Large intestine (tissue), 3 donors: ENCODE data around the gene COL20A1. TPM values are rescaled to one million over a fixed set of nuclear protein-coding genes. Genes with fewer than 3 reads are reported as not detected.

Source experiments
- DNase-seq, 2 donors: peaks; one replicate each; pipeline versions ENCODE4 v3.0.0 to v3.0.0-alpha.2; 2013
- H3K27ac ChIP-seq: one replicate; pipeline ENCODE4 v1.5.1; 2013; ENCODE audit warnings: low read length
- H3K27me3 ChIP-seq: 2 replicates; pipeline ENCODE4 v1.6.1; 2013; ENCODE audit warnings: low read length; ENCODE audit not compliant: control insufficient read depth, insufficient read depth
- H3K36me3 ChIP-seq: 2 replicates; pipeline ENCODE4 v1.6.1; 2013; ENCODE audit warnings: low read length; ENCODE audit not compliant: control insufficient read depth, insufficient read depth
- H3K4me1 ChIP-seq: one replicate; pipeline ENCODE4 v1.6.1; 2013; ENCODE audit warnings: low read length; ENCODE audit not compliant: control insufficient read depth, insufficient read depth
- H3K4me3 ChIP-seq: one replicate; pipeline ENCODE4 v1.5.1; 2013; ENCODE audit warnings: low read length
- H3K9me3 ChIP-seq: one replicate; pipeline ENCODE4 v1.6.1; 2013; ENCODE audit warnings: mild to moderate bottlenecking, low read depth, low read length, moderate library complexity; ENCODE audit not compliant: control insufficient read depth
- WGBS: methylation state at CpG from one replicate; pipeline ENCODE4 v1.1.5; 2013; ENCODE audit warnings: low lambda C conversion rate; ENCODE audit not compliant: insufficient coverage; 5-methylcytosine and 5-hydroxymethylcytosine counted together
- polyA plus RNA-seq: library from polyadenylated mRNA; unstranded; fragments of 120-200 nt; gene quantifications from one replicate; pipeline ENCODE4 v1.2.1, GENCODE V29; 2013

Gene COL20A1
- polyA plus RNA-seq, 1 donor, result 7.2 TPM

GRCh38 chr20:63361519-63362435 lies 68.8 kb downstream of the COL20A1 start:
- Histone ChIP-seq H3K9me3 (peaks cover 3% of the 10 kb centered on the region), H3K4me3 (no peak overlapping the region), H3K27ac (no peak overlapping the region), H3K27me3 (peaks cover 37% of the 10 kb centered on the region), H3K36me3 (no peaks in the 10 kb centered on the region), H3K4me1 (no peaks in the 10 kb centered on the region)
- DNase-seq, result no peak
- WGBS, result no CpG with 5 or more reads among the region's 50 CpGs

GRCh38 chr20:63362436-63363009 lies 69.5 kb downstream of the COL20A1 start:
- Histone ChIP-seq H3K4me1 (no peaks in the 10 kb centered on the region), H3K36me3 (no peaks in the 10 kb centered on the region), H3K27ac (no peak overlapping the region), H3K27me3 (peaks cover 37% of the 10 kb centered on the region), H3K9me3 (peaks cover 3% of the 10 kb centered on the region), H3K4me3 (no peak overlapping the region)
- no CpG with 5 or more reads among the region's 16 CpGs for WGBS
- DNase-seq, result no peak

GRCh38 chr20:63363013-63363957 lies 70.3 kb downstream of the COL20A1 start:
- WGBS, result no CpG with 5 or more reads among the region's 23 CpGs

DNA sequence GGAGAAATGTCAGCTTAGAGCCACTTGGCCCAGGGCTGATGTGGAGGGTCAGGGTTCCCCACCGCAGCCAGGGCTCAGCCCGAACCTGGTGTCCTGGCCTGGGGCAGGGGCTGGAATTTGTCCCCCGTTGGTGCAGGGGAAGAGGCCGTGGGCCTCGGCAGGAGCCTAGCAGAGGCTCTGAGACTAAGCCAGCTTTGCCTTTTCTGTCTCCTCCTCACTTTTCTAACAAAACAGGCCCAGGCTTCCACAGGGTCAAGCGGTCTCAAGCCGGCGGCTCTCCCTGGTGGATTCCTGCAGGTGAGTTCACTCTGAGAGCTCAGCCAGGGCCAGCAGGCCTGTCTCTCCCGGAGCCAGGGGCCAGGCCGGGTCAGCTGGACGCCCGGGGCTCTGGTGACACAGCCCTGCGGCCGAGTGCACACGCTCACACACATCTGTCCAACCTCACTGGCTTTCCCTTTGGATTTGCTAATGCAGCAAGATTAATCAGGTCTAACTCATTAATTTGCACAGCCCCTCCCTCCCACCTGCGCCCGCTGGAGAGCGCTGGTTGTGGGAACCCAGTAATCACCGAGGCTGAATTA lies 71.1 kb downstream of the COL20A1 start:
- Histone ChIP-seq H3K4me3 (no peak overlapping the region), H3K9me3 (peaks cover 3% of the 10 kb centered on the region), H3K27ac (no peak overlapping the region), H3K27me3 (peaks cover 37% of the 10 kb centered on the region), H3K4me1 (no peaks in the 10 kb centered on the region), H3K36me3 (no peaks in the 10 kb centered on the region)
- DNase-seq, result no peak
- WGBS, result no CpG with 5 or more reads among the region's 19 CpGs

More at GRCh38 chr20:63363013-63363957, 70.3 kb downstream of the COL20A1 start:
- H3K27ac ChIP-seq, result no peak overlapping the region
- peaks cover 3% of the 10 kb centered on the region for H3K9me3 ChIP-seq
- no peak for DNase-seq
- no peaks in the 10 kb centered on the region for H3K4me1 ChIP-seq
- no peak overlapping the region for H3K4me3 ChIP-seq
- H3K36me3 ChIP-seq, result no peaks in the 10 kb centered on the region
- peaks cover 37% of the 10 kb centered on the region for H3K27me3 ChIP-seq

GRCh38 chr20:63364801-63365585 lies 72.0 kb downstream of the COL20A1 start:
- DNase-seq, result no peak
- no CpG with 5 or more reads among the region's 20 CpGs for WGBS
- H3K27ac ChIP-seq, result no peak overlapping the region
- peaks cover 3% of the 10 kb centered on the region for H3K9me3 ChIP-seq
- no peaks in the 10 kb centered on the region for H3K4me1 ChIP-seq
- peaks cover 27% of the 10 kb centered on the region for H3K27me3 ChIP-seq
- H3K4me3 ChIP-seq, result no peak overlapping the region
- H3K36me3 ChIP-seq, result no peaks in the 10 kb centered on the region

- H3K36me3 ChIP-seq, result no peaks in the 10 kb centered on the region
- H3K27me3 ChIP-seq, result peaks cover 19% of the 10 kb centered on the region
- H3K4me3 ChIP-seq, result no peak overlapping the region
- H3K4me1 ChIP-seq, result peaks cover 6% of the 10 kb centered on the region
- DNase-seq, result no peak
- peaks cover 3% of the 10 kb centered on the region for H3K9me3 ChIP-seq
- no CpG with 5 or more reads among the region's 22 CpGs for WGBS
- no peak overlapping the region for H3K27ac ChIP-seq
Observed at GRCh38 chr20:63365601-63366389, 72.8 kb downstream of the COL20A1 start.

GRCh38 chr20:63366390-63367365 lies 73.7 kb downstream of the COL20A1 start:
- Histone ChIP-seq H3K4me1 (peaks cover 6% of the 10 kb centered on the region), H3K27ac (no peak overlapping the region), H3K4me3 (no peak overlapping the region), H3K27me3 (peaks cover 14% of the 10 kb centered on the region), H3K36me3 (no peaks in the 10 kb centered on the region), H3K9me3 (peaks cover 2% of the 10 kb centered on the region)
- no CpG with 5 or more reads among the region's 30 CpGs for WGBS
- DNase-seq, result no peak

- WGBS, result no CpG with 5 or more reads among the region's 24 CpGs
- DNase-seq, result no peak
- Histone ChIP-seq H3K27ac (no peak overlapping the region), H3K36me3 (no peaks in the 10 kb centered on the region), H3K4me3 (no peak overlapping the region), H3K27me3 (peaks cover 7% of the 10 kb centered on the region), H3K4me1 (peaks cover 6% of the 10 kb centered on the region), H3K9me3 (no peaks in the 10 kb centered on the region)
Observed at GRCh38 chr20:63367446-63368055, 74.6 kb downstream of the COL20A1 start.
